Fibroblast of pulmonary artery (primary cell): ENCODE data around the gene SLC25A6.

Experiments used
- DNase-seq: peaks from one replicate; pipeline ENCODE4 v3.0.0-alpha.2; 2010; ENCODE audit warnings: low read depth
- H3K4me3 ChIP-seq: replicated peaks from 2 replicates; pipeline ENCODE4 v1.5.1; 2011; ENCODE audit warnings: low read depth, mild to moderate bottlenecking, control low read depth, low read length, moderate library complexity
- CTCF ChIP-seq: IDR thresholded peaks from 2 replicates; pipeline ENCODE4 v1.5.1; 2011; ENCODE audit warnings: mild to moderate bottlenecking, control low read depth, low read length, inconsistent platforms; ENCODE audit errors: missing control alignments

Gene SLC25A6

GRCh38 chrX:1392376-1393068 is 609 bp upstream of the SLC25A6 start:
- no peak for TF ChIP-seq CTCF
- peak; percentile 67 for DNase-seq
- H3K4me3 ChIP-seq = peak overlapping the region; percentile 78

- H3K4me3 ChIP-seq = peak overlapping the region; percentile 100
- no peak for TF ChIP-seq CTCF
- no peak for DNase-seq
These were observed 575 bp downstream of the SLC25A6 start for GRCh38 chrX:1391370-1391706.

DNA sequence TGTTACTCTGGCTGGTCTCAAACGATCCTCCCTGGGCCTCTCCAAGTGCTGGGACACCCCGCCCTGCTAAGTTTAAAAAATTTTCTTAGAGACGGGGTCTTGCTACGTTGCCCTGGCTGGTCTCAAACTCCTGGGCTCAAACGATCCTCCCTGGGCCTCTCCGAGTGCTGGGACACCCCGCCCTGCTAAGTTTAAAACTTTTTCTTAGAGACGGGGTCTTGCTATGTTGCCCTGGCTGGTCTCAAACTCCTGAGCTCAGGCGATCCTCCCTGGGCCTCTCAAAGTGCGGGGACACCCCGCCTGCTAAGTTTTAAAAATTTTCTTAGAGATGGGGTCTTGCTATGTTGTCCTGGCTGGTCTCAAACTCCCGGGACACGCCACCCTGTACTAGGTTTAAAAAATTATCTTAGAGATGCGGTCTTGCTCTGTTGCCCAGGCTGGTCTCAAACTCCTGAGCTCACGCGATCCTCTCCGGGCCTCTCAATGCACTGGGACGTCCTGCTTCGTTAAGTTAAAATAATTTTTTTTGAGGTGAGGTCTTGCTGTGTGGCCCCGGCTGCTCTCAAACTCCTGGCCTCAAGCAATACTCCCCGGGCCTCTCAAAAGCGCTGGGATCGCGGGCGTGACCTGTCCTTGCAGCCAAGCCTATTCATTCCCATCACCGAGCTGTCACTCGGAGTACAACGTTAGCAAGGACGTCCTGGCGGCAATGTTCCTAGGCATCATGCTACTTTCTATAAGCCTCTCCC is 1.1 kb downstream of the SLC25A6 start:
- no peak for DNase-seq
- no peak for TF ChIP-seq CTCF
- peak overlapping the region; percentile 100 for H3K4me3 ChIP-seq

DNA sequence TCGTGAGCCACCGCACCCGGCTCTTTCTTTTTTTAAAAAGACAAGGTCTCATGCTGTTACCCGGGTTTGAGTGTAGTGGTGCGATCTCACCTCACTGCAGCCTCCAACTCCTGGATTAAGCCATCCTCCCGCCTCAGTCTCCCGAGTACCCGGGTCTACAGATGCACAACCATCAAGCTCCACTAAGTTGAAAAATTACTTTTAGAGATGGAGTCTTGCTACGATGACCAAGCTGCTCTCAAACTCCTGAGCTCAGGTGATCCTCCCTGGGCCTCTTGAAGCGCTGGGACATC is 2.0 kb downstream of the SLC25A6 start:
- DNase-seq = no peak
- TF ChIP-seq CTCF = no peak
- H3K4me3 ChIP-seq = no peak overlapping the region

GRCh38 chrX:1389181-1389992 is 2.5 kb downstream of the SLC25A6 start:
- TF ChIP-seq CTCF = no peak
- no peak overlapping the region for H3K4me3 ChIP-seq
- DNase-seq = no peak

- no peak for DNase-seq
- TF ChIP-seq CTCF = no peak
- no peak overlapping the region for H3K4me3 ChIP-seq
These were observed 3.3 kb downstream of the SLC25A6 start for GRCh38 chrX:1388651-1389050.
